ENCODE measurements around the gene EEIG2.
"Not testable (repeated sequence)": the region's sequence is repeated elsewhere in the genome, so short reads cannot be mapped to it uniquely, and the experiment has no call there.

The EEIG2 gene

DNA sequence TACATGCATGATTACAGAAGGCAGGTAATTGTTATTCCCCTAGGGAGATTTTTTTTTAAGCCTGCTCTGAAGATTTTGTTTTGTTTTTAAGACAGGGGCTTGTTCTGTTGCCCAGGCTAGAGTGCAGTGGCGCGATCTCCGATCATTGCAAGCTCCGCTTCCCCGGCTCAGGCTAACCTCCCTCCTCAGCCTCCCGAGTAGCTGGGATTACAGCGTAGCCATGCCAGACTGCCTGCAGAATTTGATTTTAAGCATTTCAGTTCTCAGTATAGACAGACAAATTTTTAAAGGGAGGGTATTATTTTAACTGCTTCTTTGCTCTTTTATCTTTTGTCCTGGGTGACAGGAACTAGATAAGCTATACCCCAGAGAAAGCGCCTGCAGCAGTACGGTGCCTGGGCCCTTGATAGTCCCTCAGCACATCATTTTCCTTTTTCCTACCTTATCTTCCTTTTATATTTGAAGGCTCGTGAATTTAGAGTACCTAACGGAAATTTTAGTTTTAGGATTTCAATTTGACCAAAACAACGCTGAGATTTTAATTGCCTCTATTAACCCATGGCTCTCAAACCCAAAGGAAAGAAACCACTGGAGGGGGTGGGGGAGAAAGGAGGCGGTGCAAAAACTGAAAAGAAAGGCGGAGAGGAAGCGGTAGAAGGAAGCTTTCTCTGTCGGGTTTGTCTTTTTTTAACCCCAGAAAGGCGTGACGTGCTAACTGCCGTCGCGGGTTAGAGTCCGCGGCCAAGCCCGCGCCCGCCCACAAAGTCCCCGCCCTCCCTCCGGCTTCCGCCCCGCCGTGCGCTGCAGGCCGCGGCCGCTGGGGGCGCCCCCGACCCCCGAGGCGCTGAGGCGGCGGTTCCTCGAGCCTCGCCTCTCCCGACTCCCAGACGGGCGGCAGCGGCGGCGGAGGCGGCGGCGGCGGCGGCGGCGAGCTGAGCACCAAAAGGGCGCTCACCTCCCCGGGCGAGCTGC is at the start of gene EEIG2:
EEIG2 (plus strand) TSS at position 886 of the 972 bp plus-strand sequence. CDS start 329 bp downstream, outside the sequence.
- peak; percentile 79 for DNase-seq

DNA sequence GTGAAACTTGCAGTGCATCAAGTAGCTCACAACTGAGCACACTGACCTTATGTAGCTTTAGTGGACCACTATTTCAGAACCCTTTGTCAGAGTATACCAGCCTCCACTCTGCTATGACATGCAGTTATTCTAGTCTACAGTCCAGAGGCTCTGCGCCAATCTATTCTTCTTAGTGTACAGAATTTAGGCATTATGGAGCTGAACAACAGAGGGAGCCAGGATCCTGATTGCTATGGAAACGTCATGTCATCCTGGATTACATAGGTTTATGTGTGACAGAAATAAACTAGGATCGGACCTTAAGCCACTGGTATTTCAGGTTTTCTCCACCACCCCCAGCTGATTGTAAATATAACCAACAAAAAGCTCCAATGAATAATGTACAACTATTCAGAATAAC is 48.1 kb upstream of the EEIG2 start:
- no peak for DNase-seq

DNA sequence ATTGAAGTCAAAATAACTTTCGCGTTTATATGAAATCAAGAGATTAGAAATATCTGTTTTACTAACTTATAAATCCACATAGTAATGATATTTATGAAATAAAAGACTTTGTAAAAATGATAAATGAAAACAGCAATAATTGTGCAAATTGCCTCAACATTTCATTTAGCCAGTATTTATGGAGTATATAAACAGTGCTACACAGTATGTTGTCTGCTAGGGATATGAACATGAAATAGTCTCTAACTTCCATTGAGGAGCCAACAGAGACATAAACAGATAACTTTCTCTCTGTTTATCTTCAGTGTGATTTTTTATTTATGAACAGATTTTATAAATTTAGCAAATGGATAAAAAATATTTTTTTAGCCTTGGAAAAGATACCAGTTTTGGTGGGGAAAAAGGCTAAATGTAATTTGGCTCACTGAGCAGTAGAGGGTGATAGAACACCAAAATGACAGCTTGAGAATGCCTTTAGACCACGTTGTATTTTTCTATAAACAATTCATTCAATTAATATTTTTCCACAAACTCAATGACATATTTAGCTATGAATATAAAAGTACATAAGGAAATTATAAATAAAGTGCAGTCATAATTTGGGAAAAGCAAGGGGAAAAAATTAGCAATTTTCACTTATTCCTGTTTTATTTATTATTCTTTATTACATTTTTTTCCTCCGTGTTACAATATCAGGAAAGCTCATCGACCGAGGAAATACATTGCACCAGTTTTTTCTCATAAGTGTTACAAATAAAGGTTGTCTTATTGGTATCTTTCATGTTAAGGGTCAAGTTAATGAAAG is 47.5 kb upstream of the EEIG2 start:
- no peak for DNase-seq

DNA sequence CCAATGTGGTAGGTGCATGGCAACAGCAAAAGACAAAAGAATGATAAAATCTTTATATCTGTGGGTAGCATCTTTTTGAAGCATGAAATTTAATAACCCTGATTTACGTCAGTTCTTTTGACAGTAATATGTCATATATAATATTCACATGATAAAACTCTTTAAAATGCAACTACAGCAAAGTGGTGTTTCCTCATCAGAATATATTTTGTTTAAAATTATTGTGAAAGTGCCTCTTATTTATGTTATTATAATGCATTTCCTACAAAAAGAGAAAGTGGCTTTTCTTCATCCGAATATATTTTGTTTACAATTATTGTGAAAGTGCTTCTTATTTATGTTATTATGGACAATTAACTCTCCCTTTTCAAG is 46.9 kb upstream of the EEIG2 start:
- DNase-seq = no peak

DNA sequence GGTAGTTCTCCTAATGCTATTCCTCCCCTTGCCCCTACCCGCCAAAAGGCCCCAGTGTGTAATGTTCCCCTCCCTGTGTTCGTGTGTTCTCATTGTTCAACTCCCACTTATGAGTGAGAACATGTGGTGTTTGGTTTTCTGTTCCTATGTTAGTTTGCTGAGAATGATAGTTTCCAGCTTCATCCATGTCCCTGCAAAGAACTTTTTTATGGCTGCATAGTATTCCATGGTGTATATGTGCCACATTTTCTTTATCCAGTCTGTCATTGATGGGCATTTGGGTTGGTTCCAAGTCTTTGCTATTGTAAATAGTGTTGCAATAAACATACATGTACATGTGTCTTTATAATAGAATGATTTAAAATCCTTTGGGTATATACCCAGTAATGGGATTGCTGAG is 46.0 kb upstream of the EEIG2 start:
- not testable (repeated sequence) for DNase-seq

DNA sequence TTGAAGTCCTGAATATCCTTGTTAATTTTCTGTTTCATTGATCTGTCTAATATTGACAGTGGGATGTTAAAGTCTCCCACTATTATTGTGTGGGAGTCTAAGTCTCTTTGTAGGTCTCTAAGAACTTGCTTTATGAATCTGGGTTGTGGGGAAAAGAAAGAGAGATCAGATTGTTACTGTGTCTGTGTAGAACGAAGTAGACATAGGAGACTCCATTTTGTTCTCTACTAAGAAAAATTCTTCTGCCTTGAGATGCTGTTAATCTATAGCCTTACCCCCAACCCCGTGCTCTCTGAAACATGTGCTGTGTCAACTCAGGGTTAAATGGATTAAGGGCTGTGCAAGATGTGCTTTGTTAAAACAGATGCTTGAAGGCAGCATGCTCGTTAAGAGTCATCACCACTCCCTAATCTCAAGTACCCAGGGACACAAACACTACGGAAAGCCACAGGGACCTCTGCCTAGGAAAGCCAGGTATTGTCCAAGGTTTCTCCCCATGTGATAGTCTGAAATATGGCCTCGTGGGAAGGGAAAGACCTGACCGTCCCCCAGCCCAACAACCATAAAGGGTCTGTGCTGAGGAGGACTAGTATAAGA is 42.5 kb upstream of the EEIG2 start:
- DNase-seq = not testable (repeated sequence)

DNA sequence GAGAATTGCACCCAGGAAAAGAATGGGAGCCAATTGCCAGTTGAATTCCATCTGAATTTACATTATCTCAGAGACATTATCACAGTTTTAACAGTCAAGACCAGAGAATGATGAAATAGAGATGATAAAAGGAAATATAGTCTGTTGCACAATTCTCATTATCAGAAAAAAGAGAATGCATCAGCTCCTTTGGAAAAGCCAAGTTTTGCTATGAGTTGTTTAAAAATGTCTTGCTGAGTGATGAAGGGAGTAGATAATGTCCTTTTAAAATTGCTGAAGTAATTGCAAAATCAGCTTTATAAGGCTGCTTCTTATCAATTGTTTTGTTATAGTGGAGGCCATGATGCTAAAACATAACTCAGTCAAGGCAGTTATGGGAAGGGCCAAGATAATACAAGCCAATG is 37.9 kb upstream of the EEIG2 start:
- DNase-seq = no peak

DNA sequence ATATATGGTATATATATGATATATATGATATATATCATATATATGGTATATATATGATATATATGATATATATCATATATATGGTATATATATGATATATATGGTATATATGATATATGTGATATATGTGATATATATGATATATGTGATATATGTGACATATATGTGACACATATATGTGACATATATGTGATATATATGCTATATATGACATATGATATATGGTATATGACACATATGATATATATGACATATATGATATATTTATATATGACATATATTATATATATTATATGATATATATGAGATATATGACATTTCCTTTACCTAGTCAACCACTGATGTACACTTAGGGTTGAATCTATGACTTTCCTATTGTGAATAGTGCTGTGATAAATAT is 36.1 kb upstream of the EEIG2 start:
- DNase-seq = no peak

DNA sequence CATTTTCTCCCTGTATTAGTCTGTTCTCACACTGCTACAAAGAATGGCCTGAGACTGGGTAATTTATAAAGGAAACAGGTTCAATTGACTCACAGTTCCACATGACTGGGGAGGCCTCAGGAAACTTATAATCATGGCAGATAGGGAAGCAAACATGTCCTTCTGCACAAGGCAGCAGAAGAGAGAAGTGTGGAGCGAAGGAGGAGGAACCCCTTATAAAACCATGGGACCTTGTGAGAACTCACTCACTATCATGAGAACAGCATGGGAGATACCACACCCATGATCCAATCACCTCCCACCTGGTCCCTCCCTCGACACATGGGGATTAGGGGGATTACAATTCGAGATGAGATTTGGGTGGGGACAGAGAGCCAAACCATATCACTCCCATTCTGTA is 35.2 kb upstream of the EEIG2 start:
- no peak for DNase-seq

DNA sequence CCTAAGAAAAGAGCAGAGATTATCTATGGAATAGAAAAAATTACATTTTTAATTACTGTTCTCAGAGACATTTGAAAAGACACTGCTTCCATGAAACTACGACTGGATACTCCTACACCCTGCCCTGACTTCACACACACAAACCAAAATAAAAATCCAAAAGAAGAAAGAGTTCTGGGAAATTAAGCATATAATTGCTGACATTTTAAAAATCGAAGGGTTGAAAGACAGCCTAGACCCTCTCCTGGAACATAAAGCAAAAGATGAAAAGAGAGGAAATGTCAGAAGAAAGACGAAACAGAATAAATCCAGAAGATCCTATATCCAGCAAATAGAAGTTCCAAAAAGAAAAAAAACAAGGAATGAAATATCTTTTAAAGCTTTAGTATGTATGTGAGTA is 32.8 kb upstream of the EEIG2 start:
- no peak for DNase-seq

DNA sequence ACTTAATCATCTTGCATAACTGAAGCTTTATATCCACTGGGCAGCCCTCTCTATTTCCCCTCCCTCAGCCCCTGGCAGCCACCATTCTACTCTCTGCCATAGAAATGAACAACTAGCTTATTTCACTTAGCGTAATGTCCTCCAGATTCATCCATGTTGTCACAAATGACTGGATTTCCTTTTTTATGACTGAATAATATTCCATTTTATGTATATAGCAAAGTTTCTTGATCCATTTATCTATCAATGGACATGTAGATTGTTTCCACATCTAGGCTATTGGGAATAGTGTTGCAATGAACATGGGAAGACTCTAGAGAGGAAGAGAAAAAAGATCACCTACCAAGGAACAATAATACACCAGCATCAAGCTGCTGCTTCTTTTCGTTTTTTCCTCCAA is 32.1 kb upstream of the EEIG2 start:
- no peak for DNase-seq

DNA sequence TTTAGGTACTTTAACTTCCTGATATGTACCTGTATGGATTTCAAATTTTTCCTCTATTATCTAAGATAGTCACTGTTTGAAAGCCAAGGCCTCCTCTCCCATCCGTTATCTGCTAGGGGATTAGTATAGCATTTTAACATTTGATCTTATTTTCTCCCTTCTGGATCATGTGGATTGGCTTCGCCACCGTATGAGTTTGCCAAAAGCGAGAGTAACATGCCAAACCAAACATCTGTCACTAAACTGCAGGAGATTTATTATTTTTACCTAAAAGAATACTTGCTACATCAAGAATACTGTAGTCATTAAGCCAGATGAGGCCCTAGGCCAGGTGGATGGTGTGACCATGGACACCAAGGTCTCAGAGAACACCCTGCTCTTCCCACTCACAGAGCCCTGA is 28.5 kb upstream of the EEIG2 start:
- DNase-seq = no peak

DNA sequence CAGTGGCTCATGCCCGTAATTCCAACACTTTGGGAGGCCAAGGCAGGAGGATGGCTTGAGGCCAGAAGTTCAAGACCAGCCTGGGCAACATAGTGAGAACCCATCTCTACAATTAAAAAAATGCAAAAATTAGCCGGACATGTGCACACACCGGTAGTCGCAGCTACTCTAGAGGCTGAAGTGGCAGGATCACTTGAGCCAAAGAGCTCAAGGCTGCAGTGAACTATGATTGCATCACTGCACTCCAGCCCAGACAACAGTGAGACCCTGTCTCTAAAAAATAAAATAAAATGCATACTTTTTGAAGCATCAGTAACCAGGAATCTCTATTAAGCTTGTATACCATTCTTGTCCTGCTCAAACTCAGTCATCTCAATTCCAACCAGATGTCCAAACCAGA is 27.2 kb upstream of the EEIG2 start:
- no peak for DNase-seq

DNA sequence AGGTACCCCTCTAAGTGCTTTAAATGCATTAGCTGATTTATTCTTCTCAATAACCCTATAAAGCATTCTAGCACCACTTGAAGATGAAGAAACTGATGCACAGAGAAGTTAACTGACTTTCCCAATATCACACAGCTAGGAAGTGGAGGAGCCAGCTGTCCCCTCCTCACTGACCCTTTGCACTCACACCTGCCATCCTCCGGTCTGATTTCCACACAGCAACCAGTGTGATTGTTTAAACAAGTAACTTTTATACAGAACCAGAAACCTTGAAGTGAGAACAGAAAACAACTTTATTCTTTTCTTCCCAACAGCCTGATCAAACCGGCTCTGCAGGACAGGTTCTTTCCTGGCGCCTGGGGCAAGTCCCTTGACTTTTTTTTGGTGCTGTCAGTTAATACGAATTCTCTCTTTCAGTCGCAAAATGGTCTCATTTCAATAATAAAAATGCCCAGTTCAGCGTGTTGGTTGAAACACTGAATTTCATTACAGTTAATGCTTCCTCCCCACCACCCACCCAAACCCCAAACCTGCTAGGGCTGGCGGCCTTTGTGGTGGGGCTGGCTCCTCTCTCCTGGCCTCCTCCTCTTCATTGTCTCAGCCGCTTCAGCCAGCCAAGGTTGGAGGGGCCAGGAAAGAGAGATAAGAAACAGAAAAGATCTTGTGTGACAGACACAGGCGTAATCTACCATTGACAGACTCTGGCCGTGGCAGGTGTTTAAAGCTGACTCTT is 26.4 kb upstream of the EEIG2 start:
- no peak for DNase-seq

DNA sequence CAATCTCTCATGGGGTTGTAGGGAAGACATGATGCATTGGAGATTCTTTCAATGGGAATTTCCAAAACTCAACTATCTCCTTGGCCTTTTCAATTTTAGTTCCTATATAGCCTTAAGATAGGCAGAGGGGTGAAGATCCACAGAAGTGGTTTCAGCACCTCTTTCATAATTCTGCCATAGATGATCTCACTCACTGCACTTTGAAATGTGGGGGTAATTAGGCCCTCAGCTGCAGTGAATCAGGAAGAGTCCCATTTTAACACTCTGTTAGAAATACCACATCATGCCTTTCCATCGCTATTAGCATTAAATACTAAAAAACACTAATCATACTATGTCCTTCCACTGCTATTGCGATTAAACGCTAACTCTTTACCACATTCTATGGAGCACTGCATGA is 25.1 kb upstream of the EEIG2 start:
- DNase-seq = no peak

DNA sequence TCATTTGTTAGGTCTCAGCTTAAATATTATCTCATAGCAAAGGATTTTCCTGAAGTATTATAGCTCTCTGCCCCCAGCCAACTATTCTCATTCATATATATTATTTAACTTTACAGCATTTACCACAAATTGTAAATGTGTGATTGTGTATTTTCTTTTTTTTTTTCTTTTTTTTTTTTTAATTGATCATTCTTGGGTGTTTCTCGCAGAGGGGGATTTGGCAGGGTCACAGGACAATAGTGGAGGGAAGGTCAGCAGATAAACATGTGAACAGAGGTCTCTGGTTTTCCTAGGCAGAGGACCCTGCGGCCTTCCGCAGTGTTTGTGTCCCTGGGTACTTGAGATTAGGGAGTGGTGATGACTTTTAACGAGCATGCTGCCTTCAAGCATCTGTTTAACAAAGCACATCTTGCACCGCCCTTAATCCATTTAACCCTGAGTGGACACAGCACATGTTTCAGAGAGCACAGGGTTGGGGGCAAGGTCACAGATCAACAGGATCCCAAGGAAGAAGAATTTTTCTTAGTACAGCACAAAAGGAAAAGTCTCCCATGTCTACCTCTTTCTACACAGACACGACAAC is 24.5 kb upstream of the EEIG2 start:
- not testable (repeated sequence) for DNase-seq

DNA sequence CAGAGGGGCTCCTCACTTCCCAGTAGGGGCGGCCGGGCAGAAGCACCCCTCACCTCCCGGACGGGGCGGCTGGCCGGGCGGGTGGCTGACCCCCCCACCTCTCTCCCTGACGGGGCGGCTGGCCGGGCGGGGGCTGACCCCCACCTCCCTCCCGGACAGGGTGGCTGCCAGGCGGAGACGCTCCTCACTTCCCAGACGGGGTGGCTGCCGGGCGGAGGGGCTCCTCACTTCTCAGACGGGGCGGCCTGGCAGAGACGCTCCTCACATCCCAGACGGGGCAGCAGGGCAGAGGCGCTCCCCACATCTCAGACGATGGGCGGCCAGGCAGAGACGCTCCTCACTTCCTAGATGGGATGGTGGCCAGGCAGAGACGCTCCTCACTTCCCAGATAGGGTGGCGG is 23.9 kb upstream of the EEIG2 start:
- not testable (repeated sequence) for DNase-seq

DNA sequence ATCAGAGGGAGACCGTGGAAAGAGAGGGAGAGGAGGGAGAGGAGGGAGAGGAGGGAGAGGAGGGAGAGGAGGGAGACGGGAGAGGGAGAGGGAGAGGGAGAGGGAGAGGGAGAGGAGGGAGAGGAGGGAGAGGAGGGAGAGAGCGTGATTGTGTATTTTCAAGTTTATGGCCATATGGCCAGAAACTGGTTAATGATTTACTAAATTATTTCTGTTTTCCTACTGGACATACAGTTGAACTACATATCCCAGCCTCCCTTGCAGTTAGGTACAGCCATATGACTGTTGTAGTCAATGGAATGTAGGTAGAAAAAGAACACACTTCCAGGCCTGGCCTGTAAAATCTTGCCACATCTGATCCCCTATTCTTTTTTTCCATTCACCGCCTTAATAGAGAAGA is 23.1 kb upstream of the EEIG2 start:
- not testable (repeated sequence) for DNase-seq

DNA sequence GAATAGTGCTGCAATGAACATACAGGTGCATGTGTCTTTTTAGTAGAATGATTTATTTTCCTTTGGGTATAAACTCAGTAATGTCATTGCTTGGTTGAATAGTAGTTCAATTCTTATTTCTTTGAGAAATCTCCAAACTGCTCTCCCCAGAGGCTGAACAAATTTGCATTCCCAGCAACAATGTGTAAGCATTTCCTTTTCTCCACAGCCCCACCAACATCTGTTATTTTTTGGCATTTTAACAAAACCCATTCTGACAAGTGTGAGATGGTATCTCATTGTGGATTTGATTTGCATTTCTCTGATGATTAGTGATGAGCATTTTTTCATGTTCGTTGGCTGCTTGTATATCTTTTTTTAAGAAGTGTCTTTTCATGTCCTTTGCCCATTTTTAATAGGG is 21.9 kb upstream of the EEIG2 start:
- DNase-seq = no peak

DNA sequence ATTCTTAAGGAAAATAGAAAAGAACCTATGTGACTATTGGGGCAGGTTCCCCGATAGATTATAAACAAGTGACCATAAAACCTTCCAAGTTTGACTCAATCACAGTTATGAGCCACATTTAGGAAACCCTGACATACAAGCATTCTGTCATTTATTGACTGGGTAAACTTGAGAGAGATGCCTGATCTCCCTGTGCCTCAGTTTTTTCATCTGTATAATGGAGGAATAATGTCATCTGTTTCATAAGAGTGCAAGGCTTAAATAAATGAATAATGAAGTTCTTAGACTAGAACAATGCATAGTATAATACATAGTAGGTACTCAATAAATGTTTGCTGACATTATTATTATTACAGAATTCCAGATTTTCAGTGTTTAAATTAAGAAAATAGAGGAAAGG is 18.9 kb upstream of the EEIG2 start:
- no peak for DNase-seq

DNA sequence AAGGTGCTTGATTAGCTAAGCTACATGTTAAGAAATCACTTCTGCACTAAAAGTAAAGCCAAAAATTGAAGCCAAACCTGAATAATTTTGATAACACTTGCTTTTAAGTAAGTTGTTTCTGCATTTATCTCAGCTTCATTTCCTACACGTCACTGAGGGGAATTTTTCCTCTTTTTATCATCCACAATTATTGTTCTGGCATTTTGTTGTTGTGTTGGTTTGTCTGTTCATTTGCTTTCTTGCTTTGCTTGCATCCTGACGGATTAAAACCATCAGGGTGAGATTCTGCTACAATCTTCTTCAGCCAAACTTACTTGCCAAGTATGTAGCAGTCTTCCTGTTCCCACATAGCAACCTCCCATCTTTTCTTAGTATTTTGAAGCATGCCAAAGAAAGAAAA is 18.0 kb upstream of the EEIG2 start:
- DNase-seq = no peak

DNA sequence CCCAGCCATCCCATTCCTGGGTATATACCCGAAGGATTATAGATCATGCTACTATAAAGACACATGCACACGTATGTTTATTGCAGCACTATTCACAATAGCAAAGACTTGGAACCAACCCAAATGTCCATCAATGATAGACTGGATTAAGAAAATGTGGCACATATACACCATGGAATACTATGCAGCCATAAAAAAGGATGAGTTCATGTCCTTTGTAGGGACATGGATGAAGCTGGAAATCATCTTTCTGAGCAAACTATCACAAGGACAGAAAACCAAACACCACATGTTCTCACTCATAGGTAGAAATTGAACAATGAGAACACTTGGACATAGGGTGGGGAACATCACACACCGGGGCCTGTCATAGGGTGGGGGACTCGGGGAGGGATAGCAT is 12.4 kb upstream of the EEIG2 start:
- DNase-seq = not testable (repeated sequence)

All from NCI-H1436 (cell line).